ENCODE data around the gene EBPL.

Gene EBPL

GRCh38 chr13:49678191-49678914, 12.9 kb downstream of the EBPL start:
- FAIRE-seq (no peak), DNase-seq (ENCODE audit: extremely low spot score, insufficient read length, low read depth) (no peak)

GRCh38 chr13:49676581-49677298, 14.5 kb downstream of the EBPL start:
- DNase-seq (ENCODE audit: extremely low spot score, insufficient read length, low read depth) (no peak), FAIRE-seq (no peak)

- FAIRE-seq = no peak
- no peak for DNase-seq (ENCODE audit: extremely low spot score, insufficient read length, low read depth)
Observed at GRCh38 chr13:49670828-49671227, 20.5 kb downstream of the EBPL start.

- peak; percentile 25 for DNase-seq (ENCODE audit: extremely low spot score, insufficient read length, low read depth)
- peak; percentile 82 for FAIRE-seq
Observed at GRCh38 chr13:49669735-49670309, 21.5 kb downstream of the EBPL start.

GRCh38 chr13:49667773-49668172, 23.5 kb downstream of the EBPL start:
- DNase-seq (ENCODE audit: extremely low spot score, insufficient read length, low read depth) (no peak), FAIRE-seq (no peak)

- FAIRE-seq = no peak
- no peak for DNase-seq (ENCODE audit: extremely low spot score, insufficient read length, low read depth)
Observed at GRCh38 chr13:49664606-49665005, 26.7 kb downstream of the EBPL start.

- FAIRE-seq (no peak), DNase-seq (ENCODE audit: extremely low spot score, insufficient read length, low read depth) (no peak)
Observed at GRCh38 chr13:49657241-49657641, 34.0 kb downstream of the EBPL start.

- no peak for FAIRE-seq
- no peak for DNase-seq (ENCODE audit: extremely low spot score, insufficient read length, low read depth)
Observed at GRCh38 chr13:49655906-49656305, 35.4 kb downstream of the EBPL start.

- FAIRE-seq (no peak), DNase-seq (ENCODE audit: extremely low spot score, insufficient read length, low read depth) (no peak)
Observed at GRCh38 chr13:49654011-49654410, 37.3 kb downstream of the EBPL start.

- FAIRE-seq = no peak
- DNase-seq (ENCODE audit: extremely low spot score, insufficient read length, low read depth) = no peak
Observed at GRCh38 chr13:49653478-49653877, 37.8 kb downstream of the EBPL start.

GRCh38 chr13:49652355-49653305, 38.7 kb downstream of the EBPL start:
- FAIRE-seq (peak; percentile 21), DNase-seq (ENCODE audit: extremely low spot score, insufficient read length, low read depth) (no peak)

GRCh38 chr13:49651570-49652354, 39.5 kb downstream of the EBPL start:
- no peak for DNase-seq (ENCODE audit: extremely low spot score, insufficient read length, low read depth)
- FAIRE-seq = no peak

GRCh38 chr13:49649963-49650312, 41.3 kb downstream of the EBPL start:
- FAIRE-seq (no peak), DNase-seq (ENCODE audit: extremely low spot score, insufficient read length, low read depth) (no peak)

GRCh38 chr13:49649244-49649962, 41.9 kb downstream of the EBPL start:
- DNase-seq (ENCODE audit: extremely low spot score, insufficient read length, low read depth) = no peak
- no peak for FAIRE-seq

- FAIRE-seq (no peak), DNase-seq (ENCODE audit: extremely low spot score, insufficient read length, low read depth) (no peak)
Observed at GRCh38 chr13:49646688-49647087, 44.6 kb downstream of the EBPL start.

GRCh38 chr13:49645451-49645850, 45.8 kb downstream of the EBPL start:
- FAIRE-seq = no peak

GRCh38 chr13:49643035-49643646, 48.1 kb downstream of the EBPL start:
- DNase-seq (ENCODE audit: extremely low spot score, insufficient read length, low read depth) (no peak), FAIRE-seq (peak; percentile 64)

More at GRCh38 chr13:49645451-49645850, 45.8 kb downstream of the EBPL start:
- DNase-seq (ENCODE audit: extremely low spot score, insufficient read length, low read depth) = no peak

GRCh38 chr13:49641801-49642291, 49.4 kb downstream of the EBPL start:
- FAIRE-seq = no peak
- no peak for DNase-seq (ENCODE audit: extremely low spot score, insufficient read length, low read depth)

Data from GM18507 (cell line).